Neural progenitor cell (in vitro differentiated cells): Measurements from ENCODE around the gene OR1A1. TPM values are rescaled to one million over a fixed set of nuclear protein-coding genes. Genes with fewer than 3 reads are reported as not detected.
"Not testable (repeated sequence)": the region's sequence is repeated elsewhere in the genome, so short reads cannot be mapped to it uniquely, and the experiment has no call there.

Source experiments
- DNase-seq: peaks from one replicate; pipeline ENCODE4 v3.0.0-alpha.2; 2016; ENCODE audit warnings: low spot score
- H2AFZ ChIP-seq: fragments of 200-600 bp; sonication (generic); replicated peaks from 2 replicates; pipeline ENCODE4 v1.6.1; 2016; ENCODE audit warnings: antibody characterized with exemption
- H3F3A ChIP-seq: fragments of 200-600 bp; sonication (generic); 2 replicates; pipeline ENCODE4 v1.6.1; 2016; ENCODE audit warnings: antibody characterized with exemption, low read depth
- H3K27ac ChIP-seq: fragments of 200-600 bp; sonication (generic); 2 replicates; pipeline ENCODE4 v1.5.1; 2016; ENCODE audit warnings: mild to moderate bottlenecking
- H3K27me3 ChIP-seq: fragments of 200-600 bp; sonication (generic); 2 replicates; pipeline ENCODE4 v1.6.1; 2016; ENCODE audit warnings: mild to moderate bottlenecking, moderate library complexity
- H3K36me3 ChIP-seq: fragments of 200-600 bp; sonication (generic); 2 replicates; pipeline ENCODE4 v1.5.1; 2016
- H3K4me1 ChIP-seq: fragments of 200-600 bp; sonication (generic); 2 replicates; pipeline ENCODE4 v1.6.1; 2016; ENCODE audit warnings: mixed run types
- H3K4me2 ChIP-seq: fragments of 200-600 bp; sonication (generic); 2 replicates; pipeline ENCODE4 v1.6.1; 2016
- H3K4me3 ChIP-seq: fragments of 200-600 bp; sonication (generic); 2 replicates; pipeline ENCODE4 v1.5.1; 2016
- H3K79me2 ChIP-seq: fragments of 200-600 bp; sonication (generic); 2 replicates; pipeline ENCODE4 v1.6.1; 2016; ENCODE audit warnings: low read depth
- H3K9ac ChIP-seq: fragments of 200-600 bp; sonication (generic); 2 replicates; pipeline ENCODE4 v1.6.1; 2016
- H3K9me3 ChIP-seq: fragments of 200-600 bp; sonication (generic); 2 replicates; pipeline ENCODE4 v1.5.1; 2016; ENCODE audit warnings: low read depth
- H4K20me1 ChIP-seq: fragments of 200-600 bp; sonication (generic); 2 replicates; pipeline ENCODE4 v1.6.1; 2016; ENCODE audit warnings: low read depth
- H3K27ac Mint-ChIP-seq: 3 replicates; pipeline ENCODE4 v1.8.0; 2021; ENCODE audit warnings: mixed read lengths
- H3K27me3 Mint-ChIP-seq: 2 replicates; pipeline ENCODE4 v1.8.0; 2022; ENCODE audit warnings: low read depth, mild to moderate bottlenecking, inconsistent platforms, moderate library complexity, mixed read lengths; ENCODE audit not compliant: insufficient read depth
- H3K36me3 Mint-ChIP-seq: 3 replicates; pipeline ENCODE4 v1.8.0; 2021; ENCODE audit warnings: mixed read lengths
- H3K4me1 Mint-ChIP-seq: 3 replicates; pipeline ENCODE4 v1.8.0; 2021; ENCODE audit warnings: mixed read lengths
- H3K4me3 Mint-ChIP-seq: 3 replicates; pipeline ENCODE4 v1.8.0; 2021; ENCODE audit warnings: mild to moderate bottlenecking, moderate library complexity, mixed read lengths
- H3K9me3 Mint-ChIP-seq: 3 replicates; pipeline ENCODE4 v1.8.0; 2020; ENCODE audit warnings: mixed read lengths
- EZH2 ChIP-seq: fragments of 200-600 bp; sonication (generic); IDR thresholded peaks from 2 replicates; pipeline ENCODE4 v1.6.1; 2017; ENCODE audit warnings: antibody characterized with exemption, mild to moderate bottlenecking, moderate library complexity
- EZH2phosphoT487 ChIP-seq: fragments of 200-600 bp; sonication (generic); IDR thresholded peaks from 2 replicates; pipeline ENCODE4 v1.6.1; 2017; ENCODE audit warnings: antibody characterized with exemption
- total RNA-seq: library from RNA; depleted of rRNA; stranded (reverse); fragments of >200 nt; gene quantifications from 2 replicates; pipeline ENCODE4 v1.2.3, GENCODE V29; 2015; ENCODE audit warnings: low replicate concordance
- TF ChIP-seq, protein P1 (sequence below): fragments of 200-600 bp; sonication (generic); IDR thresholded peaks from 2 replicates; pipeline ENCODE4 v1.5.1; 2017; ENCODE audit warnings: antibody characterized with exemption, mild to moderate bottlenecking

The OR1A1 gene
- total RNA-seq, 1 donor from 2014 or later: not detected

DNA sequence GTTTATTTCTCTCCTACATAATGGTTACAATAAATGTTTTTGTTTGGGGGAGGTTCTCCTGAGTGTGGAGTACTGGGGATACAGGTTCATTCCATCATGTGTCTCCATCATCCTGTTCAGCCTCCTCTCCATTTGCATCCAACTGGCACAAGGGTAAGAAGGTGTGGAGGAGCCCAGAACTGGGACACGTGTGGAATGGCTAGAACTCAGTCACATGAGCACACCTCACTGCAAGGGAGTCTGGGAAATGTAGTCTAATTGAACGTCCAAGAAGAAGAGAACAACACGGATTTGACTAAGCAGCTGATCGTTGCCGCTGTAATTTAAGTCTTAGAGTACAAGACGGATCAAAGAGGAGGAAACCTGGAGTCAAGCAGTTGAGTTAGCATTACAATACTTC is 6.1 kb downstream of the OR1A1 start:
- no peak overlapping the region for H3K27ac Mint-ChIP-seq
- no peaks in the 10 kb centered on the region for H3K4me1 Mint-ChIP-seq
- no peak overlapping the region for H3K9ac ChIP-seq
- H3F3A ChIP-seq: no peaks in the 10 kb centered on the region
- H2AFZ ChIP-seq: no peak overlapping the region
- H4K20me1 ChIP-seq: no peaks in the 10 kb centered on the region
- no peaks in the 10 kb centered on the region for H3K36me3 Mint-ChIP-seq
- H3K27me3 Mint-ChIP-seq: peaks cover 4% of the 10 kb centered on the region
- no peaks in the 10 kb centered on the region for H3K27me3 ChIP-seq
- no peak overlapping the region for H3K4me3 Mint-ChIP-seq
- no peak for DNase-seq
- H3K4me1 ChIP-seq: no peaks in the 10 kb centered on the region
- no peaks in the 10 kb centered on the region for H3K79me2 ChIP-seq
- TF ChIP-seq EZH2: no peak
- TF ChIP-seq EZH2phosphoT487: no peak
- TF ChIP-seq, protein P1, sequence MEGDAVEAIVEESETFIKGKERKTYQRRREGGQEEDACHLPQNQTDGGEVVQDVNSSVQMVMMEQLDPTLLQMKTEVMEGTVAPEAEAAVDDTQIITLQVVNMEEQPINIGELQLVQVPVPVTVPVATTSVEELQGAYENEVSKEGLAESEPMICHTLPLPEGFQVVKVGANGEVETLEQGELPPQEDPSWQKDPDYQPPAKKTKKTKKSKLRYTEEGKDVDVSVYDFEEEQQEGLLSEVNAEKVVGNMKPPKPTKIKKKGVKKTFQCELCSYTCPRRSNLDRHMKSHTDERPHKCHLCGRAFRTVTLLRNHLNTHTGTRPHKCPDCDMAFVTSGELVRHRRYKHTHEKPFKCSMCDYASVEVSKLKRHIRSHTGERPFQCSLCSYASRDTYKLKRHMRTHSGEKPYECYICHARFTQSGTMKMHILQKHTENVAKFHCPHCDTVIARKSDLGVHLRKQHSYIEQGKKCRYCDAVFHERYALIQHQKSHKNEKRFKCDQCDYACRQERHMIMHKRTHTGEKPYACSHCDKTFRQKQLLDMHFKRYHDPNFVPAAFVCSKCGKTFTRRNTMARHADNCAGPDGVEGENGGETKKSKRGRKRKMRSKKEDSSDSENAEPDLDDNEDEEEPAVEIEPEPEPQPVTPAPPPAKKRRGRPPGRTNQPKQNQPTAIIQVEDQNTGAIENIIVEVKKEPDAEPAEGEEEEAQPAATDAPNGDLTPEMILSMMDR: no peak
- no peak overlapping the region for H3K27ac ChIP-seq
- peaks cover 20% of the 10 kb centered on the region for H3K9me3 ChIP-seq
- no peak overlapping the region for H3K4me2 ChIP-seq
- no peak overlapping the region for H3K4me3 ChIP-seq
- peaks cover 3% of the 10 kb centered on the region for H3K9me3 Mint-ChIP-seq
- no peaks in the 10 kb centered on the region for H3K36me3 ChIP-seq

DNA sequence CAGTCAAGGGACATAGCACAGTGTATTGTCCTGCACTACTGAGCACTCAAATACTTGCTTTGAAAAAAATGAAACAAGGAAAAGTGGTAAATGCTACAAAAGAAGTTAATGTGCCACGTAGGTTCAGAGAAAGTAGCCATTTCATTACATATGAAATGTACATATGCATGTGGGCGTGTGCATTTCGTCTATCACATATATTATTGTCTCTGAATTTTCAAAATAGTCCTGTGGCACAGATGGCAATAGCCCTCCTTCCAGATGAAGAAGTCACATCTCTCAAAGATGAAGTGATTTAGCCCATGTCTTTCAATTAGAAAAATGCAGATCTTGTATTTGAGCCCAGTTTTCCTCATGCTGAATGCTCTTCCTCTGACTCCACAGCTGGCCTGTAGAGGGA is 12.5 kb downstream of the OR1A1 start:
- H3K9ac ChIP-seq, H3K4me3 Mint-ChIP-seq, H3K27ac Mint-ChIP-seq, H3K27ac ChIP-seq, H3K79me2 ChIP-seq, H4K20me1 ChIP-seq, H3K36me3 Mint-ChIP-seq, H3K4me3 ChIP-seq, H3K9me3 Mint-ChIP-seq, H3K4me2 ChIP-seq, DNase-seq, H3K36me3 ChIP-seq, H3F3A ChIP-seq, H3K27me3 Mint-ChIP-seq, H3K4me1 Mint-ChIP-seq, H3K4me1 ChIP-seq, H2AFZ ChIP-seq, H3K27me3 ChIP-seq: not testable (repeated sequence)
- peaks cover 11% of the 10 kb centered on the region for H3K9me3 ChIP-seq

DNA sequence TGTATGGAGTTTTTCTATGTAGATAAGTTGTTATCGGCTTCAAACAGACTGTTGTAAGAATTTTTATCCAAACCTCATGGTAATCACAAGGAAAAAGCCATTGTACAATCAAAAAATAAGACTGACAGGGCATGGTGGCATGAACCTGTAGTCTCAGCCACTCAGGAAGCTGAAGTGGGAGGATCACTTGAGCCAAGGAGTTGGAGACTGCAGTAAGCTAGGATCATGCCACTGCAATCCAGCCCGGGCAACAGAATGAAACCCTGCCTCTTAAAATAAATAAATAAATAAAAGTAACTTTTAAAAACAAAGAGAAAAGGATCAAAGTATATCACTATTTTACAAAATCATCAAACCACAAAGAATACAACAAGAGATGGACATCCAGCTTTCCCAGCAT is 14.4 kb downstream of the OR1A1 start:
- DNase-seq: no peak
- Histone ChIP-seq H3K36me3 (no peaks in the 10 kb centered on the region), H2AFZ (no peak overlapping the region), H3K4me1 (no peaks in the 10 kb centered on the region), H3K9me3 (peaks cover 20% of the 10 kb centered on the region), H4K20me1 (no peaks in the 10 kb centered on the region), H3F3A (no peaks in the 10 kb centered on the region), H3K4me3 (no peak overlapping the region), H3K79me2 (no peaks in the 10 kb centered on the region), H3K27ac (no peak overlapping the region), H3K9ac (no peak overlapping the region), H3K27me3 (no peaks in the 10 kb centered on the region), H3K4me2 (no peak overlapping the region)
- Mint-ChIP-seq H3K27me3 (no peaks in the 10 kb centered on the region), H3K36me3 (no peaks in the 10 kb centered on the region), H3K27ac (no peak overlapping the region), H3K4me3 (no peak overlapping the region), H3K9me3 (peaks cover 3% of the 10 kb centered on the region), H3K4me1 (no peaks in the 10 kb centered on the region)
- TF ChIP-seq, protein P1: no peak
- TF ChIP-seq EZH2 (no peak), EZH2phosphoT487 (no peak)

DNA sequence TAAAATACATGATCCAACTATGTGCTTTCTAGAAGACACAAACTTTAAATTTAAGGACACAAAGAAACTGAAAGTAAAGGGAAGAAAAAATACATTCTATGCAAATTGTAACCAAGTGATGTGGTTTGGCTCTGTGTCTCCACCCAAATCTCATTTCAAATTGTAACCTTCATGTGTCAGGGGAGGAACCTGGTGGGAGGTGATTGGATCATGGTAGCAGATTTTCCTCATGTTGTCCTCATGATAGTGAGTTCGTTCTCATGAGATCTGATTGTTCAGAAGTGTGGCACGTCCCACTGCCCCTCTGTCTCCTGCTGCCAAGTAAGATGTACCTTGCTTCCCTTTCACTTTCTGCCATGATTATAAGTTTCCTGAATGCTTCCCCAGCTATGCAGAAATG is 15.0 kb downstream of the OR1A1 start:
- Mint-ChIP-seq H3K9me3 (peaks cover 3% of the 10 kb centered on the region), H3K27me3 (no peaks in the 10 kb centered on the region), H3K27ac (no peak overlapping the region), H3K4me1 (no peaks in the 10 kb centered on the region), H3K4me3 (no peak overlapping the region), H3K36me3 (no peaks in the 10 kb centered on the region)
- Histone ChIP-seq H3K9me3 (peaks cover 15% of the 10 kb centered on the region), H3K4me3 (no peak overlapping the region), H4K20me1 (no peaks in the 10 kb centered on the region), H3K27ac (no peak overlapping the region), H3K4me1 (no peaks in the 10 kb centered on the region), H3F3A (no peaks in the 10 kb centered on the region), H3K79me2 (no peaks in the 10 kb centered on the region), H3K4me2 (no peak overlapping the region), H3K9ac (no peak overlapping the region), H2AFZ (no peak overlapping the region), H3K36me3 (no peaks in the 10 kb centered on the region), H3K27me3 (no peaks in the 10 kb centered on the region)
- TF ChIP-seq EZH2phosphoT487 (no peak), EZH2 (no peak)
- TF ChIP-seq, protein P1: no peak
- no peak for DNase-seq

DNA sequence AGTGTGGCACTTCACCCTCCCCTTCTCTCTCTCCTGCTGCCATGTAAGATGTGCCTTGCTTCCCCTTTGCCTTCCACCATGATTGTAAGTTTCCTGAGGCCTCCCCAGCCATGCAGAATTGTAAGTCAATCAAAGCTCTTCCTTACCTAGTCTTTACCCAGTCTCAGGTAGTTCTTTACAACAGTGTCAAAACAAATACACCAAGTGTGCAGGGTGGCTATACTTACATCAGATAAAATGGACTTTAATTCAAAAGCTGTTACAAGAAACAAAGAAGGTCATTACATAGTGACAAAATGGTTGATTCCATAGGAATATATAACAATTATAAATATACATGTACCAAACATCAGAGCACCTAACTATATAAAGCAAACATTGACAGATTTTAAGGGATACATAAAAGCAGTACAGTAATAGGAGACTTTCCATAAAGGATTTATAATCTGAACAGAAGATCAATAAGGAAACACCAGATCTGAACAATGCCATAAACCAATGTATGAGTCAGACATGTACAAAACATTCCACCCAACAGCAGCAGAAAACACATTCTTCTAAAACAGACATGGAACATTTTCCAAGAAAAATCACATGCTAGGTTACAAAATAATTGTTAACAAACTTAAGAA is 17.4 kb downstream of the OR1A1 start:
- H3K4me3 Mint-ChIP-seq, H3K27me3 ChIP-seq, H3K9me3 Mint-ChIP-seq, H3K27me3 Mint-ChIP-seq, H3K4me2 ChIP-seq, H3K27ac ChIP-seq, H4K20me1 ChIP-seq, H3K9ac ChIP-seq, H3F3A ChIP-seq, H2AFZ ChIP-seq, H3K4me1 ChIP-seq, H3K4me3 ChIP-seq, DNase-seq, H3K27ac Mint-ChIP-seq, H3K36me3 ChIP-seq, H3K4me1 Mint-ChIP-seq, H3K79me2 ChIP-seq, H3K36me3 Mint-ChIP-seq: not testable (repeated sequence)
- peaks cover 13% of the 10 kb centered on the region for H3K9me3 ChIP-seq

DNA sequence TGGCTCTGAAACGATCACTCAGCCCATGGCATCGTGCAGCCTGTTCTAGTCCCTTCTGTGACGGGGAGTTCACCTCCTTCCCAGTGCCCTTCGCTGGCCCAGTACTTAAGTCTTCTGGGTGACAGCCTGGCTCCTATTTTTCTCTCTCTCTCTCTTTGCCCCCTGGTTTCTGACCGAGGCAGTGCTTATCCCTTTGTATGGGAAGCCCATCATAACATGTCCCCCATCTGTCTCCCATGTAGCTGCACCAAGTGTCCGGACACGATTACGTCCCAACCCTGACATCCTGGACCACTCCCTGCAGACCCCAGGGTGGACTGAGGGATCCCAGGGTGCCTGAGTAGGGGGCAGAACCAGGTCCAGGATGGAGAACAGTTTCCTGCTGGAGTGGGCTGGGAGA is 24.8 kb downstream of the OR1A1 start:
- H3K4me1 Mint-ChIP-seq, H3K4me1 ChIP-seq, H3K27me3 ChIP-seq, H3K36me3 ChIP-seq, H3K36me3 Mint-ChIP-seq, H3F3A ChIP-seq, DNase-seq, H3K27me3 Mint-ChIP-seq, H3K27ac Mint-ChIP-seq, H3K79me2 ChIP-seq, H3K4me2 ChIP-seq, H3K27ac ChIP-seq, H2AFZ ChIP-seq, H3K9me3 Mint-ChIP-seq, H3K4me3 ChIP-seq, H3K9me3 ChIP-seq, H3K4me3 Mint-ChIP-seq, H4K20me1 ChIP-seq, H3K9ac ChIP-seq: not testable (repeated sequence)
